Fibroblast of skin of right quadriceps (primary cell): Measurements from ENCODE around the gene RUFY3.
"Not testable (repeated sequence)": the region's sequence is repeated elsewhere in the genome, so short reads cannot be mapped to it uniquely, and the experiment has no call there.

Source experiments
- DNase-seq: peaks from one replicate; pipeline ENCODE4 v3.0.0-alpha.2; 2013

Gene RUFY3

DNA sequence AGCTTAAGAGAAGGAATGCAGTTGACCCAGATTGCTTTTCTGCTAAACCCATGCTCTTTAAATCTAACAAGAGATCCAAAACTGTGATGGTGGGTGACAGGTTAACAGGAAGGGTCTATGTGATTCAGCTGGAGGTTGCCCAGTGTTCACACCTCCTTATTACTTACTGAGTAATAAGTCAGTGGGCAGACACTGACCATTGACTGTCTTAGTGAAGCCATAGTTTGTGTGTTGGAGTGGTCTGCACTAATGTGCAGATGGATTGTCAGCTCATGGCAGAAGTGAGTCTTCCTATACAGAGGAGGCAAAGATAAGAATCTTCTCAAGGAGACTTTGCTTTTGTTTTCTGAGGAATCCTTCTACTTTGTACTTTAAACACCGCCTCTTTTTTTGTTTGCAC lies 15.2 kb upstream of the RUFY3 start:
- no peak for DNase-seq

DNA sequence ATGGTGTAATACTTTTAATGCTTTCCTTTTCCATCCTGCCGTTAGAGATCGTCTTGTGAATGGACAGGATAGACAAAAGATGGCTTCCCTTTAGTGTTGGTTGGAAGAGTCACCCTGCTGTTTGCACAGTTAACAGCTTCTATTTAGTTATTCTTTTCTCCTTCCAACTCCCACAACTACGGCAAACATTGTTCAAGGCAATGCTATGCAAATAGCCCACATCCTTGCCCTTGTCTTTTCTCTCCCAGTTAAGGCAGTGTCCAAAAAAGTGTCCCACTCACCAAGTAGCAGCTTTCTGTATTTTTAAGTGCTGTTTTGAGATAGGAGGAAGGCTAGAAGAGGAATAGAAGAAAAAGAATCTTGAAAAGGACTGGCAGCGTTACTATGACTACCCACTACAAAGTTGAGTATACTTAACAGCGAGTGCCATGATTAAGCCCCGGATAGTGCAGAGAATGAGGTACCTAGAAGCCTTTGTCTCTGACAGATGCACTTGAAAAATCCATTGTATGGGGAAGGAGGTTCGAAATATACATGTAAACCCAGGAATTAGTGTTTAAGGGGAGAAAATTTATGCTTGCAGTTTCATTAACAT lies 12.1 kb upstream of the RUFY3 start:
- DNase-seq = no peak

DNA sequence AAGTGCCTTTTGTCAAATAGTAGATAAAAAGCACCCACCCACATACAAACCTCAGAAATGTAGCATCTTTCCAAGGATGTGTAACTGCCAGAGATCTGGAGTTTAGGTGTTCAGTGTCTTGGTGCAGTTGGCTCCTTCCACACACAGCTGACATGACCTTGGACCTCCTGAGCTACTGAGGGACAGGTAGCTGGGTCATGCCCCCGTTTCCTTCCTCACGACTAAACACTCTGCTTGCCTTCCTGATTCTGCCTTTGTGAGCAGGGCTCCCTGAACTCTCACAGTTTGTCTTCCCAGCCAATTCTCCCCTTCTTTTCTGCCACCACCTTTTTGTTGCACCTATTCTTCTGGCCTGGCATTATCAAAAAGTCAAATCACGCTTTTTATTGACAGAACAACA lies 10.2 kb upstream of the RUFY3 start:
- DNase-seq = no peak

DNA sequence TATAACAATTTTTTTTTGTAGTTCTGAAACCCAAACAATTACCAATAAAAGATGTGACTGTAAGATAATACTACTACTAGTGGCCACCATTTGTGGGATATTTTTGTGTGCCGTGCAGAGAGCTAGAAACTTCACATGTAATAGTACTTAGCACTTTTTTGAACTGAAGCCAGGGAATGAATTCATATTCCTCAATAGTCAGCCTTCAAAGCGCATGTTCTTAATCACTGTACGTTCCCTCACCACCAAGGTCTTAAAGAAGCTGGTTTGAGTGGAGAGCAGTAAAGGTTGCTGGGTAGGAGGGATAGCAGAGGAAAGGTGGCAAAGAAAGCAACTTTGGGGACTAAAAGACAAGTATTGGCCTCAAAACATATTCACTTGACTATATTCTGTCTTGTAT lies 9.6 kb upstream of the RUFY3 start:
- DNase-seq = no peak

DNA sequence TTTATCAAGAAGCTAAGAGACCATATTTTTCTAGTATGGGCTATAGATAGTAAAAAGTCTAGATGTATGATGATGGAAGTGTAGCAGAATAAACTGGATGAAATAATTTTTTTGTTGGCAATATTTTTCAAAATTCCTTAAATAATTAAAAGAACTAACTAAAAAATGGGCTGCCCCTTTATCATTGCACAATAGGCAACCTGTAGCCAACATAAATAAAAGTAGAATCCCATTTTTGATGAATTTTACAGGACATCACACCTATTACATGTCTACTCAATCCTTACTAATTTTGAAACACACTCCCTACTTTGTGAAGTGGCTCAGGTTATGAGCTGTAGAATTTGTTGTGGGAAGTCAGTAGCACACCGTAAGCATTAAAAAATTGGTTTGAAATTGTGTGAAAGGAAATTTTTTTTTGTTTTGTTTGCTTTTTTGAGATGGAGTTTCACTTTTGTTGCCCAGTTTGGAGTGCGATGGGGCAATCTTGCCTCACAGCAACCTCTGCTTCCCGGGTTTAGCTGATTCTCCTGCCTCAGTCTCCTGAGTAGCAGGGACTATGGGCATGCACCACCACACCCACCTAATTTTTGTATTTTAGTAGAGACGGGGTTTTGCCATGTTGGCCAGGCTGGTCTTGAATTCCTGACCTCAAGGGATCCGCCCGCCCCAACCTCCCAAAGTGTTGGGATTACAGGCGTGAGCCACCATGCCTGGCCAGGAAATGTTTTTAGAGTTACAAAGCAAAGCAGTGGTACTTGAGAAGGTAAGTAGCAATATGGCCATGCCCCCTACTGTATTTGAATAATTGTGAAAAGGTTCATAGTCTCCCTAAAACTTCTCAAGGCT lies 8.9 kb upstream of the RUFY3 start:
- no peak for DNase-seq

DNA sequence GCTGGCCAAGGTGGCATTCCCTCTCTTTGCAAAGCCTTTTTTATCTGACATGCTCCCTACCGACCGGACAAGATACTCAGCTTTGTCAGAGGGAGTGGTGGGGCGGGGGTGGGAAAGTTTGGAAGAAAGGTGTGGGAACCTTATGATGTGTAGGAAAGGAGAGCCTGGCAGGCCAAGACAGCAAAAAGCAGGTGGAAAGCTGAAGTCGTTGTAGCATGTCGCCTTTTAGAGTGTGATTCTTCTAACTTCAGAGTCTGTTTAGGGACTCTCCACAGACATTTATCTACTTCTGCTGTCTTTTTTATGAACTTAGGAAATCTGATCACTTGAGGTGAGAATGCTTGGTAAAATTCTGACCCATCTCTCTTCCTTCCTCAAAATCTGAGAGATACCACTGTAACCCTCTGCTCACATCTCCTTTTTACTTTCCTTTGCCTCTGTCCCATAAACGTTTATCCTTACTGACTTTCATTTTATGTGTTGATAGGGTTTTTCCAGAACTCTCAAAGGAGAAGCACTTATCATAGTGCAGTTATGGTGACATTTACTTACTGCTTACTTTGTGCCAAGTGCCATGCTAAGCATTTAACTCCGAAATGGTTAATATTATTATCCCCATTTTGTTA lies 8.2 kb upstream of the RUFY3 start:
- no peak for DNase-seq

DNA sequence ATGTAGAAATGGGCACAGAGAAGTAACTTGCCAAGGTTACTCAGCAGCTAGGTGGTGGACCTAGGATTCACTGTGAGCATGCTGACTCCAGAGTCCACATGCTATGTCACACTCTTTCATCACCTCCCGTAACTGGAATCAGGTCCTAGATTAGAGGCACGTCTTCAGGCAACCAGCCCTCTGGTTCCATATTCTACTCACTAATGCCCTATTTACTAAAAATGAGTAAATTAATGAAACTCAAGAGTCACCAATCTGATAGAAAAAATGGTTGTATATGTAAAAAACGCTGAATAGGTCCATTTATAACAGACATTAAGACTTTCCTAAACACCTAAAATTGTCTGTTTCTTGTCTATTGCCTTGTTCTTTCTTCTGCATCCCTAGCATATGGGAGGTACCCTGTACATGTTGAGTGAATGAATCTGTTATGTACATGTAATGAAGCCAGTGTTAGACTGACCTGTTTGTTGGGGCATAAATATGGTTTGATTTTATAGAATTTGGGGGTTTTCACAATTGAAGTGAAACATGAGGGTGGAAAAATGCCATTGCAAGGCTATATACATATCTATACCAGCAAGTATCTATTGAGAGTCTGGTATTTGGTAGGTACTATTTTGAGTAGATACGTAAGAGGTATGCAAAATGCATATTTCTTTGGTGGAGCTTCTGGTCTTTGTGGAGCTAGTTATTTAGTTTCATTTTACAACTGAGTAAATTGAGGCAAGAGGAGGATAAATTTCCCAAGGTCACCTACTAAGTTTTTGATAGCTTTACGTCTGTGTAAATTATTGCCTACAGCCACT lies 7.5 kb upstream of the RUFY3 start:
- DNase-seq = no peak

DNA sequence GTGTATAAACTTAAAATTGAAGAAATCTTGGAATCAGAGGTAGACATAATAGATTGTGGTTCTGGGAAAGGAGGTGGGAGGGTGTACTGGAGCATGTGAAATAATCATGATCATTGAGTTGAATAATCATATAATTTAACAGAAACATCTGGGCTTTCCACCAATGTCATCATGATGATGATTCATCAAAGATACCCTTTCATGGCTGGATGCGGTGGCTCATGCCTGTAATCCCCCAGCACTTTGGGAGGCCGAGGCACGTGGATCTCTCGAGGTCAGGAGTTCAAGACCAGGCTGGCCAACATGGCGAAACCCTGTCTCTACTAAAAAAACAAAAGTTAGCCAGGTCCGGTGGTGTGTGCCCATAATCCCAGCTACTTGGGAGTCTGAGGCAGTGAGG lies 6.7 kb upstream of the RUFY3 start:
- DNase-seq = peak; percentile 30

DNA sequence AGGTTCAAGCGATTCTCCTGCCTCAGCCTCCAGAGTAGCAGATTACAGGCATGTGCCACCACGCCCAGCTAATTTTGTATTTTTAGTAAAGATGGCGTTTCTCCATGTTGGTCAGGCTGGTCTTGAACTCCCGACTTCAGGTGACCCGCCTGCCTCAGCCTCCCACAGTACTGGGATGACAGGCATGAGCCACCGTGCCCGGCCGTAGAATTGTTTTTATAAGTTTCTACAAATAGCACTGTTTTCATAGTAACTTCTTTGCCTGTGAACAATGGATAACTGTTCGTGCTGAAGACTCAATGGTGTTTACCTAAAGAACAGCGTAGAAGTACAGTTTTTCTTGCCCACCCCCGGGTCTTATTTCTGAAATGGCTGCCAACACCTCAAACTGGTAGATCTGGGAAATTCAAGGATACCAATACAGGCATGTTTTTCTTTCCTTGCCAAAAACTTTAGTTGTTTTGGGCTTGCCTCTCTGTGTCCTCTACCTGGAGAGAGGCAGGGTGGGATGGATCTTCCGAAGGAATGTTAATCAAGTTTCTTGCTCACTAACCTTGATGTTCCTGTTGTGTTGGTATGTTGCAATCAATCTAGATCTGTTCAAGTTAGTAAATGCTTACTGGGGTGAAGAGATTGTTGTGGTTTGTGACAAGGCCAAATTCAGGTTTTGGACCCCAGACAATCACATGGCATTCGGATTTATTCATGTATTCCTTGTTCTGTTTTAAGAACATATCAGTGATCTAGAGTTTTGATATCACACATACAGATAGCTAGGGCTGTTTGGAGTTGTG lies 2.8 kb upstream of the RUFY3 start:
- no peak for DNase-seq

DNA sequence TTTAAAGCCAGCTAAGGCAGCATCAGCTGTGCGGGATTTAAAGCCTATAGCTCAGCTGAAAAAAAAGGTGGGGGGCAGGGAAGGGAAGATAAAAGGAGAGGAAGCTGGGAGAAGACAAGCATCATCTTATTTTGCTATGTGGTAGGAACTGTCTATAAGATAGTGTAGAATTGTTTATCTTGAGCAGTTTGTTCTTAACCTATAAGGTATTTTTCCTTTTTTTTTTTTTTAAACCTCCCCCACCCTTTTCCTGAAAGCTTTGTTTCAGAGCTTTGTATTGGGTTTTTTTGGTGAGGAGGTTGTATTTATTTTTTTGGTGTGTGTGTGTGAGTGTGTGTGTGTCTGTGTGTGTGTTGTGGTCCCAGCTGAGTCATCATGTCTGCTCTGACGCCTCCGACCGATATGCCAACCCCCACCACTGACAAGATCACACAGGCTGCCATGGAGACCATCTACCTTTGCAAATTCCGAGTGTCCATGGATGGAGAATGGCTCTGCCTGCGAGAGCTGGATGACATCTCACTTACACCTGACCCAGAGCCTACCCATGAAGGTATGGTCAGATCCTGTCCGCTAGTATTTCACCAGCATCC lies 531 bp downstream of the RUFY3 start:
- DNase-seq = peak; percentile 70

DNA sequence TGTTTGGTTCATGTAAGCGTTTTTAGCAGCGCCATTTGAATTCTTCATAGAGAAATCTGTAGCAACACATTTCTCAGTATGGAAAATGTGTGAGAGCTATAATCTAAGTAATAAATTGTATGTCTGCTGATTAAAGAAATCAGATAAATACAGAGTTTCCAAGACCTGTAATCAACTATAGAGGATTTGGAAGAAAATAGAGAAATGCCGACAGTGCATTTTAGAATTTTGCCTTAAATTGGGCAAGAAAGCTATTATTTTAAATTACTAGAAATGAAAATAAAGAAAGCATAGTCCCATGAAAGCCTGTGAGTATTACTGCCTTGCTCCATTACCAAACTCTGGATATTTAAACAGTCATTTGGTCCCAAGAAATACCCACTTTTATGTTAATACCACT lies 2.7 kb downstream of the RUFY3 start:
- no peak for DNase-seq

DNA sequence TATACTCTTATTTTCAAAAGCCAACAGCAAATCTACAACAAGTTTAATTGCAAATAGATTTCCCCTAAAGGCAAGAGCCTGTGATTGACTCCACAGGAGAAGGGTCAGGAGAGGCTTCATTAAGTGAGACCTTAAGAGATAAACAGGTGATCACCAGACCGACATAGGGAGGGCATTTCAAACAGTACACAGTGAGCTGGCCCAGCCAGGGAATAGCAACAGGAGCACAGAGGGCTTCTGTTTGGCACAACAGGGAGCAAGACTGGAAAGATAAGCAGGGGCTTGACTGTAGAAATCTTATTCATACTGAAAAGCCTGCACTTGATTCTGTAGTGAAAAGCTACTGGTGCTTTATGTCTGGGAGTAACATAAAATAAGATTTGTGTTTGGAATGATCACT lies 3.9 kb downstream of the RUFY3 start:
- DNase-seq = no peak

DNA sequence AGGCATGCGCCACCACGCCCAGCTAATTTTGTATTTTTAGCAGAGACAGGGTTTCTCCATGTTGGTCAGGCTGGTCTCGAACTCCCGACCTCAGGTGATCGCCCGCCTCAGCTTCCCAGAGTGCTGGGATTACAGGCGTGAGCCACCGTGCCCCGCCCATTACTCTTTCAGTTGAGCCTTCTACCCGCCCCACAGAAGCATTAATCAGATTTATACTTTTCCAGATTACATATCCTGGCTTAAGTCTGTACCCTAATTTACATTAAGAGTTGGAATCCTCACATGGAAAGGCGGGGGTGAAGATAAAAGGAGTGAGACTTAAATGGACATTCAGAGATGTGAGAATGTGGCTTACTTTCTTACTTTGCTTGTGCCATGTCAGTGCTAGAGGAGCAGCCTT lies 4.8 kb downstream of the RUFY3 start:
- DNase-seq = not testable (repeated sequence)

DNA sequence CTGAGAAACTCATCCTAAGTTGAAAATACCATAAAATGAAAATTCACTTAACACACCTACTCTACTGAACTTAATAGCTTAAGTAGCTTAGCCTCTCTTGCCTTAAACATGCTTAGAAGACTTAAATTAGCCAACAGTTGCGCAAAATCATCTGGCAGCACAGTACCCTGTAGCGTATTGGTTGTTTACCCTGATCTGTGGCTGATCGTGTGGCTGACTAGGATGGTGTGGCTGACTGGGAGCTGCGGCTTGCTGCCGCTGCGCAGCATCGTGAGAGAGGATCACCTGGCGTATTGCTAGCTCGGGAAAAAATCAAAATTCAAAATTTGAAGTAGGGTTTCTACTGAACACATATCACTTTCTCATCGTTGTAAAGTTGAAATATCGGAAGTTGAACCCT lies 6.3 kb downstream of the RUFY3 start:
- no peak for DNase-seq

DNA sequence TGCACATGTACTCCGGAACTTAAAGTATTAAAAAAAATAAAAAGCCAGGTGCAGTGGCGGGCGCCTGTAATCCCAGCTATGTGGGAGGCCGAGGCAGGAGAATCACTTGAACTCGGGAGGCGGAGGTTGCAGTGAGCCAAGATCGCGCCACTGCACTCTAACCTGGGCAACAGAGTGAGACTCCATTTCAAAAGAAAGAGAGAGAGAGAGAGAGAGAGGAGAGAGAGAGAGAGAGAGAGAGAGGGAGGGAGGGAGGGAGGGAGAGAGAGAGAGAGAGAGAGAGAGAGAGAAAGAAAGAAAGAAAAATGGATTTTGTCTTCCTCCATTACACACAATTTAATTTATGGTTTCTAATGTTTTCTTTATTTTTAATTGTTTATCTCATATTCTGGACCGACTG lies 11.1 kb downstream of the RUFY3 start:
- DNase-seq = not testable (repeated sequence)

DNA sequence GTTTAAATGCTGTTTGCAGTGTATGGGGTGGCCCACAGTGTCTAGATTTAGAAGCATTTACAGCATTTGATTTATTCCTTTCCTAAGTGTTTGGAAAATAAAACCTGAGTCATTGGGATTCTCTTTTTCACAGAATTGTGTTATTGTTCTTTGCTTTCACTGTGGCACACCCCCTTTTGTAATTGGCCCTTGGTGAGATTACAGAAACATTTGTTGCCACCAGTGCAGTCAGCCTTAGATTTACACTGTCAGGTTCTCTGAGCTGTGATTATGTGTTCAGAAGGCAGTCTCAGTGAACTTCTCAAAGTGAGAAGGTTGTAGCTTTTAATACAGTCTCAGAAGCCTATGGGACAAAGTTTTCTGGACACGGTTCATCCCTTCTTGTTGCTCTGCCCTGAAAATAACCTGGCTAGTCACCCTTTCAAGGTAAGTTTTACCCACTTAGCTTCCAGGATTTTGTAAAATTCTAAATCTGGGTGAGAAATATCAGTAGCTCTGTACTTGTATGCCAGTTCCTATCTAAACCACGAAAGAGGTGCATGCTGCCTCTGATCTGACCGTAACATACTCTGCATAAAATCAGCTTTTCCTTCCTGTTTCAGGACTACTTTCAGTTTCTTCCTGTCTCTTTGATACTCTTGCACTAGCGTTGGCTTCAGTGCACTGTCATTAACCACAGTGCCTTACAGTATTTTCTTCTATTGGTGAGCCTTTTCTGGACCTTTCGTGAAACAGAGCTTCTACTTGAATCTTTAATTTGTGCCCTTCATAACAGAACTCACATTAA lies 12.6 kb downstream of the RUFY3 start:
- DNase-seq = peak; percentile 36

DNA sequence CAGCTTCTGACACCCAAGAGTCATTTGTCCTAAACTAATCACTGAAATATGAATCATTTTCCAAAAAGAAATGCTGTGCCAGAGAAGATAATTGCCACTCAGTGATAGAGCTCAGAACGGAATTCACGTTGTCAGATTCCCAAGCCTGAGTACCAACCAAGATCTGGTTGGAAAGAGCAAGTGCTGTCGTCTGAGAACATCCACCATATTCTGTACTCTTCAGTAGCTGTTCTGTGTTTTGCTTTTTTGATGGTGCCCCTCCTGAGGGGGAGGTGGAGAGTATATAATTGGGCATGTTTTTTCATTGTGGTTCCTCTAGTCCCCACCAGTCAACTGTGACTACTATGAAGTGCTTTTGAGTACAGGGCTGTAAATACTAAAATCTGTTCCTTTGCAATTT lies 13.2 kb downstream of the RUFY3 start:
- DNase-seq = no peak

DNA sequence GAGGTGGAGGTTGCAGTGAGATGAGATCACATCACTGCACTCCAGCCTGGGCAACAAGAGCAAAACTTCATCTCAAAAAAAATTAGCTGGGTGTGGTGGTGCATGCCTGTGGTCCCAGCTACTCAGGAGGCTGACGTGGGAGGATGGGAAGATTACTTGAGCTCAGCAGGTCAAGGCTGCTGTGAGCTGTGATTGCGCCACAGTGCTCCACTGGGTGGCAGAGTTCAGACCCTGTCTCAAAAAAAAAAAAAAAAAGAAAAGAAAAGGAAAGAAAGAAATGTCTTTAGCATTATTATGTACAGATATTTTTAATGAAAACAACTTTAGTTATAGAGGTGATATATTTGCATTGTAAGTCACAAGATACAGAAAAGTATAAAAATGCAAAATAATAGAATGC lies 14.2 kb downstream of the RUFY3 start:
- DNase-seq = peak; percentile 55

DNA sequence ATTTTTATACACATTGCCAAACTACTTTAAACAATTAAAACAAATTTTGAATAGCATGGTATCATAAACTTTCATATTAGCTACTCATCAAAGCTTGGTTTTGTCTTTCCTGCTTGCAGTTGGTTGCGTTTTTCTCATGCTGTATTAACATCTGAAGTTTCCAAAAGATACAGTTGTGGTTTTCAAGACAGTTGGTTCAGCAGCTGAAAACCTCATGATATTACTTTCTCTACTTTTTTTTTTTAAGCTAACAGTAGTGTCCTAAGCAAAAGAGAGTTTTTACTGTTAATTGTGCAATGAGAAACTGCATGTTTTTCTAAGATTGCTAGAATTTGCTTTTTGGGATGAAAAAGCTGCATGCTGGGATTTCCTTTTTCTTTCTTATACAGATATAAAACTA lies 15.2 kb downstream of the RUFY3 start:
- no peak for DNase-seq

DNA sequence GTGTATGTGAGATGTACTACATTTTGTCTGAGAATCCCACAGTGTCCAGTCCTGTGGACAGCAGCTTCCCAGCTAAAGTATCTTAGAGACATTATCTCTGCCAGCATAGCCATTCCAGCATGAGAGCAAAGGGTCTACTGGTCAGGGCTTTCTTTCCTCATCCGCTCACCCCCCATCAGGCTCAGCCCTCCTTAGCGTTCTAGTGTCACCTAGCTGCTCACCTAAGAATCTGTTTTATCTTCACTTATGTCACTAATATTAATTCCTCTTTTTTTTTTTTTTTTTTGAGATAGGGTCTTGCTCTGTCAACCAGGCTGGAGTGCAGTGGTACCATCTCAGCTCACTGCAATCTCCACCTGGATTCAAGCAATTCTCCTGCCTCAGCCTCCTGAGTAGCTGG lies 15.6 kb downstream of the RUFY3 start:
- DNase-seq = no peak
